Stimulated activated CD4-positive, alpha-beta T cell treated with anti-CD3 and anti-CD28 coated beads, Interleukin-2, amount 100 ng/mL, for 4 hours (primary cell): ENCODE data around the gene ERGIC3.

Source experiments
- DNase-seq: peaks from one replicate; pipeline ENCODE4 v3.0.0-alpha.2; 2020; ENCODE audit warnings: low read depth

Gene ERGIC3

DNA sequence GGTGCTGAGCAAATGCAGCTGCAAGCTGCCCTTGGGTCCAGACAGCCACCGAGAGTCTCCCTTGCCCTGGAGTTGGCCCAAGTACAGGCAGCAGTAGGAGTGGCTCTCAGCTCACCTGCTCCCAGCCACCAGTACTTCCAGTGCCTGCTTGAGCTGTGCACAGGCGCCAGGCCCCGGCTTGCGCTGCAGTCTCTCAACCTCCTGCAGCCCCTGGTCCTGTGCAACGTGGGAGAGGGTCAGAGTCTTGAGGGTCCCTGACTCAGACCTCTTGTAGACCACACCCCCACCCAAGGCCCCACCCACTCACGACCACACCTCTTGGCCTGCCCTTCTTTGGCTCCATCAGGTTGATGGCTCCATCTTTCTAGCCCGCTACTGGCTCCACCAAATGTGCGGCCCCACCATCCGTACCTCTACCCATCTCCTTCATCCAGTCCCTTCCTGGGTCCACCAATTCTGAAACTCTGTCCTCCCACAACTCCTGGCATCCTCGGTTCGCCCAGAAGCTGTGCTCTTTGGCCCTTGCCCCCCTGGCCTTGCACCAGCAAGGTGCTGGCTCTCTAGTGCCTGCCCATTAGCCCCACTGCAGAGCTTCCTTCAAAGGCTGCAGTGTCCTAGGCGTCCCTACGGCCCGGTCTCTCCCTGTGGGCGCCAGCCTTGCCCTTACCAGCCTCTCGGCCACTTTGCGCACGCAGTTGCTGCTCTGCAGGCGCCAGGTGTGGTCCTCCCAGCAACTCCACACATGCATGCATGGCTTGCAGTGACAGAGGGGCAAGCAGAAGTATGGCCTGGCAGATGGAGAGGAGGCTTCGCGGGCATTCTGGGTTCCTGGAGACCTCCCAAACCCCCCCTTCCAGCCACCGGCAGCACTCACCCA, 57.3 kb downstream of the ERGIC3 start:
- no peak for DNase-seq

DNA sequence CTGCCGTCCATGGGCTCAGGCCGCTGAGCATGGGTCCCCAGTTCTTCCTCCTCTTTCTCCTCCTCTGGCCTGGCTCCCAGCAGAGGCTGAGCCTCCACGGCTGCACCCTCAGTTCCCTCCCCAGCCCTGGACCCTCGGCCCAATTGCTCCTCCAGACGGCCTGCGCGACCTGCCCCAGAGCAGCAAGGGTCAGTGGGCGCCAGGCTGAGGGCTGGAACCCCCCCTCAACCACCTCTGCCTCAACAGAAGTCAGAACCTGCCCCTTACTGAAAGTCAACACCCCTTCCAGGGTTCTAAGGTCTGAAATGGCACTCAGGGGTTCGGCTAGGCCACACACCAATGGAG, 57.9 kb downstream of the ERGIC3 start:
- DNase-seq: no peak

DNA sequence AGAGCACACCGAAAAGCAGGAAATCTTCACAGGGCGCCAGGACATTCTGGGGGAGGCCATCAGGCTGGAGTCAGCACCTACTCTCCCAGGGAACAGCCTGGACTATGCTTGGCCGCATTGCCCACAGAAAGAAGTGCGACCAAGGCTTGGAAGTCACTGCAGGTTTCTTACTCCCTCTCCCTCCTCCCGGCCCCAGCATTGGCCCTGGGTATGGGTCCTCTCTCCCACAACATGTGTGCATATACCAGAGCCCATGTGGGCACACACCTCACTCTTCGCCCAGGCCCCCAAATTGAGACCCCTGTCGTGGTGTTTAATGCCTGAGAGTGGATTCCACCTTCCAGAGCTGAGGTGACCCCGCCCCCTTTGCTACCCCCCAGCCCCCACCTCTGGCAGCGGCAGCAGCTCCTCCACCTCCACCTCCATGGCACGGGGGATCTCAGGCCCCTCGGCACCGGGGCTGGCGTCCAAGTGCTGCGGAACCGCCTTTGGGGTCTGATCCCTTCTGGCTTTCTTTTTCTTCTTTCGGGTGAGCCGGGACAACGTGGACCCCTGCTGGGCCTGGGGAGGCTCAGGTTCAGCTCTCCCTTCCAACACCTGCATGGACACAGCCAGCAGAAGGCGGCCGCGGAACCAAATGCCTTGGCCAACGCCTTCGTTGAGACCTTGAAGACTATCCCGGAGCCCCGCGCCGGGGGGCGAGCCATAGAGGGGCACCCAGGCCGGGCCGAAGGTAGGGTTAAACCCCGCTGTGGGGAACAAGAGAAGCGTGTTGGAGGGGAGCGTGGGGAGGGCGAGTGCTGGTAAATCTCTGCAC, 58.5 kb downstream of the ERGIC3 start:
- no peak for DNase-seq

DNA sequence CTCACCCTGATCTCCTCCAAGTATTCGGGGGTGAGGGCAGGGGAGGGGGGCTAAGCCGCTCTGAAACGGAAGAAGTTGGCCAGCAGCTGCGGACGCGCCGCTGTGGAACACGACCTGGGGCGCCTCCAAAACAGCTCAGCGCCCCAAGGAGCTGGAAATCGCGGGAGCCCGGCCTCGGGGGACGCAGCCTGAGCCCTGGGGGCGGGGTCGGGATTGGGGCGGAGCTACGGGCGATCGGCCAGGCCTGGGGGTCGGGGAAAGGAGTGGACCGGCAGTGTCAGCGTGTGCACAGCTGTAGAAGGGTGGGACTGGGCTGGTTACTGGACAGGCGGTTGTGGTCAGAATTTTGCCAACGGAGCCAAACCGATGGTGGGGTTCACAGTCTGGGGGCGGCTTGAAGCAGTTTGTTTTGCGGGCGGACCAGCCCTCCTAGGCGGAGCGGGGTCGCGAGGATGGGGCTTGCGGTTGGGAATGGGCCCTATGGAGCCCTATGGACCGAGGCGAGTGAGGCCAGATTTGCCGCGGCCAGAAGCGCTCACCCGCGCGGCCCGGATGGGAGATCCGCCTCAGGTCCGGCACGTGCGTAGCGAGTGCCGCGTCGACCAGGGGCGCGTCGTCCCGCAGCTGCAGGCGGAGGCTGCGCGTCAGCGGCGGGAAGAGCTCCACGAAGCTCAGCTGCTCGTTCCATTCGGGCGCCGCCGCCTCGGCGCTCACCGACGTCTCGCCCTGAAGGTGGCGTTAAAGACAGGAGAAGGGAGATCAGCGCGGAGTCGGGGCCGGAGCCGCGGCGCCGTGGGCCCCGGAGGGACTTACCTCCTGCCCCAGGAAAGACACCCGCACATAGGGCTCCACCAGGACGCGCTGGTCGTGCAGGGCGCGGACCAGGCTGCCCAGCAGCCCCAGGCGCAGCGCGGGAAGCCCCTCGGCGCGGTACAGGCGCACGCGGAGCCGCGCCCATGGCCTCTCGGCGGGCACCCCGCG, 59.4 kb downstream of the ERGIC3 start:
- peak; percentile 69 for DNase-seq

DNA sequence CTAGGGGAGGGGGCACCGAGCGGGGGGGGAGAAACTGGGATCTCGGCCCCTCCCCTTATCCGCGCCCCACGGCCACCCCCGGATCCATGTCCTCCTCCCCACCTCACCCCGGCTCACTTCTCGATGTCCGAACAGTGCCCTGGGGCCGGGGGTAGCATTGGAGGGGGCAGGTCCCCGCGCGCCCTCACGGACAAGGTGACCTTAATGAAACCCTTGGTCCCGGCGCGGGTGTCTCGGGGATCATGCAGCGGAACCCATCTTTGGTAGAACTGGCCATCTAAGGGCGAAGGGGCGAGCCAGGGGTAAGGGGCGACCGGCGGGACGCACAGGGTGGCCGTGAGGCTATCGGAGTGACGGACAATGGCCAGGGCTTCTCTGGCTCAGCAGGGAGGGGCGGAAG, 60.1 kb downstream of the ERGIC3 start:
- DNase-seq: no peak

DNA sequence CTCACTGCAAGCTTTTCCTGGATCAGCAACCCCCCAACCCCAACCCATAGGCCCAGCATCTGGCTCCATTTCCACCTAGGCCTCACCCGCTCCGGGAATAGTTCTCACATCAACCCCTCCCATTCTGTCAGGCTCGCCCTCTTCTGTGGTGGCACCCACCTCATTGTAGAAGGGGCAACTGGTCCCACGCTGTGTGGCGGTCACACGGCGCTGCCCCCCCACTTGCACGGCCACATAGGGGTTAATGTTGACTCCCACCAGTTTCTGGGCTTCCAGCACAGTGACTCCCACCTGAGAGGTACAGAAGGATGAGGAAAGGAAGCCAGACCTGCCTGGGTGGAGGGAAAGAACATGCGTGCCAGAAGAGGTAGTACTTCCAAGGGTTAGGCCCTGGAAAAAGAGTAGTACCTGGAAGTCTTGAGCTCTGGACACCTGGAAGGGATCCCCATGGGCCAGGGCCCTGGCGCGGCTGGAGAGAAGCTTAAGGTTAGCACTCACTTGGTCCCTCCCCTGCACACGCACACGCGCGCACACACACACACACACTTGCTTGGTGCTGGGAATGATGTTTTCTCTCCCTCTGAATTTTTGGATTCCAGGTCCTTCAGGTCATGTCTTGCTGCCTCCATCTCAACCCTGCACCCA, 61.1 kb downstream of the ERGIC3 start:
- no peak for DNase-seq

DNA sequence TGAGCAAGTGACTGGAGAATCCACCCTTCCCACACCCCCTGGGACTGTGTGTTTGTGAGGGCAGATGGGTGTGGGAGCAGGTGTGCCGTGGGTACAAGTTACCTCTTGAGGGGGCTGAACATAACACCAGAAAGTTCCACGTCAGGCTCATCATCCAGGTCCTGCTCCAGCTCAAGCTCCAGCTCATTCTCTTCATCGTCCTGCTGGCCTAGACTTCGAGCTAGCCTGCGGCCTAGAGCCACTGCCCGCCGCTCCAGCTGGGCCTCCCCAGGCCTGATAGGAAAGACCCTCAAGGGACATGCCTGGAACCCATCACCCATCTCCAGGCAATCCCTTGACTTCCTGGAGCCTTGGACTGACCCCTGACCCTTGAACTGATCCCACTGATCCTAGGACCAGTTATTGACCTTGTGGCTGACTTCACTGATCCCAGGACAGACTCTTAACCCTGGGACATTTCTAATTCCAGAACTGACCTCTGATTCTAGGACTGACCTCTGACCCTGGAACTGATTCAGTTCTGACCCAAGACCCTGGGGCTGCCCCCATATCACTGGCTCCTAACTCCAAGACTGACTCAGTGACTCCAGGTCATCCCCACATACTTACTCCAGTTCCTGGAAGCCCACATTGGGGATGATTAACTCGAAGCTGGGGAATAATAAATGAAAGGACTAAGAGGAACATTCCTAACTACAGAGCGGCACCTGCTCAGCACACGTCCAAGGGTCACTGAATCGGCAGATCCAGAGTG, 62.0 kb downstream of the ERGIC3 start:
- DNase-seq: no peak

DNA sequence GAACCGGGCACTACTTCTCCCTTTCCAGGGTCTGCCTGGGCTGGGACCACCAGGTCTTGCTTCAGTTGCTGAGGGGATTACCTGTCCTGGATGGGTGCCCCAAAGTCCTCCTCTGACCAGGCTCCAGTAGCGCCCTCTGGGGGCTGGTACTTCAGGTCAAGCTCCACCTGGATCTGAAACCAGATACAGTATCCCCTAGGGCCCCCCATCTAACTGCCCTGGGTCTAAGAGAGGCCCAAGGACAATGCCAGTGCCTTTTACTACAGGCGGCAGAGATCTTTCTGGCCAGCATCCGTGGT, 62.5 kb downstream of the ERGIC3 start:
- no peak for DNase-seq

DNA sequence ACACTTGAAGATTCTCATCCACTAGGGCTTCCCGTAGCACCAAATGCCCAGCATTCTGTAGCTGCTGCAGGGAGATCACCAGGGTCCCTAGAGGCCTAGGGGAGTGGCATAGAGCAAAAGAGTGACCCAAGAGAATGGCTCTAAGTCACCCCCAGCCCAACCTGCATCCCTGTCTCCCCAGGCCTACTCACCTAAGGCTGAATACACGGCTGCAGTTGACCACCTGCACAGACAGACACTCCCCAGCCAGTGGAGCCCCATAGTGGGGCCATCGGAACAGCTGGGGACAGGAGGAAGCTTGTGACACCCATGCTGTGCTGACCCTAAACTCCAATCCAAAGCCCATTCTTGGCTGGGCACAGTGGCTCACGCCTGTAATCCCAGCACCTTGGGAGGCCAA, 64.2 kb downstream of the ERGIC3 start:
- DNase-seq: no peak
